ENCODE data around the gene SLC66A2. TPM values are rescaled to one million over a fixed set of nuclear protein-coding genes. Genes with fewer than 3 reads are reported as not detected.
"Not testable (repeated sequence)": the region's sequence is repeated elsewhere in the genome, so short reads cannot be mapped to it uniquely, and the experiment has no call there.

The SLC66A2 gene
- total RNA-seq, 1 experiment from 2014 or later = 21.7 TPM

DNA sequence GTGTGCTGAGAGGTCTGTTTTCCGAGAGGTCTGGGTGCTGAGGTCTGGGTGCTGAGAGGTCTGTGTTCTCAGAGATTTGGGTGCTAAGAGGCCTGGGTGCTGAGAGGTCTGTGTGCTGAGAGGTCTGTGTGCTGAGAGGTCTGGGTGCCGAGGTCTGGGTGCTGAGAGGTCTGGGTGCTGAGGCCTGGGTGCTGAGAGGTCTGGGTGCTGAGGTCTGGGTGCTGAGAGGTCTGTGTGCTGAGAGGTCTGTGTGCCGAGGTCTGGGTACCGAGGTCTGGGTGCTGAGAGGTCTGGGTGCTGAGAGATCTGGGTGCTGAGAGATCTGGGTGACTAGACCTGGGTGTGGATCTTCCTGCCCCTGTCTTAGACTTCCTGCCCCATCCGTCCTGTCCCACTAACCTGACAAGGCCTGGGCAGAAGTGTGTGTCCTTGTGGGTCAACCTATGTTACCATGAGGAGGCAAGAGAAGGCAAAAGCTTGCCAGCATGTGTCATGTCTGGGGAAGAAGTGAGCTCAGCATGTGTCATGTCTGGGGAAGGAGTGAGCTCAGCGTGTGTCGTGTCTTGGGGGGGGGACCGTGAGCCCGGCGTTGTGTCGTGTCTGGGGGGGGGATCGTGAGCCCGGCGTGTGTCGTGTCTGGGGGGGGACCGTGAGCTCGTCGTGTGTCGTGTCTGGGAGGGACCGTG, 84.4 kb downstream of the SLC66A2 start:
- Mint-ChIP-seq H3K27me3 (ENCODE audit: insufficient read depth, unreplicated experiment) (peaks cover 2% of the 10 kb centered on the region), H3K4me3 (ENCODE audit: unreplicated experiment) (no peak overlapping the region), H3K36me3 (ENCODE audit: insufficient read depth, unreplicated experiment) (no peaks in the 10 kb centered on the region), H3K9me3 (ENCODE audit: unreplicated experiment) (no peaks in the 10 kb centered on the region), H3K4me1 (ENCODE audit: insufficient read depth, unreplicated experiment) (no peaks in the 10 kb centered on the region), H3K27ac (ENCODE audit: low read depth, unreplicated experiment) (no peak overlapping the region)
- intact Hi-C loops (cut with micrococcal nuclease) = no loop called here
- peak; percentile 22 for DNase-seq (ENCODE audit: unreplicated experiment)
- ChIA-PET CTCF (no interaction called here), POLR2A (no interaction called here)
- BruUV-seq (replicated peaks) = no TSS peak
- TF ChIP-seq, protein P1, sequence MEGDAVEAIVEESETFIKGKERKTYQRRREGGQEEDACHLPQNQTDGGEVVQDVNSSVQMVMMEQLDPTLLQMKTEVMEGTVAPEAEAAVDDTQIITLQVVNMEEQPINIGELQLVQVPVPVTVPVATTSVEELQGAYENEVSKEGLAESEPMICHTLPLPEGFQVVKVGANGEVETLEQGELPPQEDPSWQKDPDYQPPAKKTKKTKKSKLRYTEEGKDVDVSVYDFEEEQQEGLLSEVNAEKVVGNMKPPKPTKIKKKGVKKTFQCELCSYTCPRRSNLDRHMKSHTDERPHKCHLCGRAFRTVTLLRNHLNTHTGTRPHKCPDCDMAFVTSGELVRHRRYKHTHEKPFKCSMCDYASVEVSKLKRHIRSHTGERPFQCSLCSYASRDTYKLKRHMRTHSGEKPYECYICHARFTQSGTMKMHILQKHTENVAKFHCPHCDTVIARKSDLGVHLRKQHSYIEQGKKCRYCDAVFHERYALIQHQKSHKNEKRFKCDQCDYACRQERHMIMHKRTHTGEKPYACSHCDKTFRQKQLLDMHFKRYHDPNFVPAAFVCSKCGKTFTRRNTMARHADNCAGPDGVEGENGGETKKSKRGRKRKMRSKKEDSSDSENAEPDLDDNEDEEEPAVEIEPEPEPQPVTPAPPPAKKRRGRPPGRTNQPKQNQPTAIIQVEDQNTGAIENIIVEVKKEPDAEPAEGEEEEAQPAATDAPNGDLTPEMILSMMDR (IDR thresholded peaks at IDR 0.05; ENCODE audit: unreplicated experiment) = no peak

DNA sequence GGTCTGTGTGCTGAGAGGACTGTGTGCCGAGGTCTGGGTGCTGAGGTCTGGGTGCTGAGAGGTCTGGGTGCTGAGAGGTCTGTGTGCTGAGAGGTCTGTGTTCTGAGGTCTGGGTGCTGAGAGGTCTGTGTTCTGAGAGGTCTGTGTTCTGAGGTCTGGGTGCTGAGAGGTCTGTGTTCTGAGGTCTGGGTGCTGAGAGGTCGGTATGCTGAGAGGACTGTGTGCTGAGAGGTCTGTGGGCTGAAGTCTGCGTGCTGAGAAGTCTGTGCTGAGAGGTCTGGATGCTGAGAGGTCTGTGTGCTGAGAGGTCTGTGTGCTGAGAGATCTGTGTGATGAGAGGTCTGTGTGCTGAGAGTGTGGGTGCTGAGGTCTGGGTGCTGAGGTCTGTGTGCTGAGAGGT, 85.5 kb downstream of the SLC66A2 start:
- H3K36me3 Mint-ChIP-seq (ENCODE audit: insufficient read depth, unreplicated experiment); DNase-seq (ENCODE audit: unreplicated experiment); intact Hi-C loops (cut with micrococcal nuclease); POLR2A ChIA-PET; H3K9me3 Mint-ChIP-seq (ENCODE audit: unreplicated experiment); BruUV-seq (replicated peaks); H3K4me1 Mint-ChIP-seq (ENCODE audit: insufficient read depth, unreplicated experiment); H3K27ac Mint-ChIP-seq (ENCODE audit: low read depth, unreplicated experiment); H3K4me3 Mint-ChIP-seq (ENCODE audit: unreplicated experiment); CTCF ChIA-PET: not testable (repeated sequence)
- H3K27me3 Mint-ChIP-seq (ENCODE audit: insufficient read depth, unreplicated experiment) = peaks cover 13% of the 10 kb centered on the region

DNA sequence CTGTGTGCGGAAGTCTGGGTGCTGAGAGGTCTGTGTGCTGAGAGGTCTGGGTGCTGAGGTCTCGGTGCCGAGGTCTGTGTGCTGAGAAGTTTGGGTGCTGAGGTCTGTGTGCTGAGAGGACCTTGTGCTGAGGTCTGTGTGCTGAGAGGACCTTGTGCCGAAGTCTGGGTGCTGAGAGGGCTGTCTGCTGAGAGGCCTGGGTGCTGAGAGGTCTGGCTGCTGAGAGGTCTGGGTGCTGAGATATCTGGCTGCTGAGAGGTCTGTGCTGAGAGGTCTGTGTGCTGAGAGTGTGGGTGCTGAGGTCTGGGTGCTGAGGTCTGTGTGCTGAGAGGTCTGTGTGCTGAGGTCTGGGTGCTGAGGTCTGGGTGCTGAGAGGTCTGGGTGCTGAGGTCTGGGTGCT, 86.5 kb downstream of the SLC66A2 start:
- H3K4me1 Mint-ChIP-seq (ENCODE audit: insufficient read depth, unreplicated experiment); H3K36me3 Mint-ChIP-seq (ENCODE audit: insufficient read depth, unreplicated experiment); DNase-seq (ENCODE audit: unreplicated experiment); H3K27ac Mint-ChIP-seq (ENCODE audit: low read depth, unreplicated experiment); H3K4me3 Mint-ChIP-seq (ENCODE audit: unreplicated experiment); POLR2A ChIA-PET; CTCF ChIA-PET; BruUV-seq (replicated peaks); intact Hi-C loops (cut with micrococcal nuclease); H3K9me3 Mint-ChIP-seq (ENCODE audit: unreplicated experiment): not testable (repeated sequence)
- H3K27me3 Mint-ChIP-seq (ENCODE audit: insufficient read depth, unreplicated experiment) = peaks cover 17% of the 10 kb centered on the region

DNA sequence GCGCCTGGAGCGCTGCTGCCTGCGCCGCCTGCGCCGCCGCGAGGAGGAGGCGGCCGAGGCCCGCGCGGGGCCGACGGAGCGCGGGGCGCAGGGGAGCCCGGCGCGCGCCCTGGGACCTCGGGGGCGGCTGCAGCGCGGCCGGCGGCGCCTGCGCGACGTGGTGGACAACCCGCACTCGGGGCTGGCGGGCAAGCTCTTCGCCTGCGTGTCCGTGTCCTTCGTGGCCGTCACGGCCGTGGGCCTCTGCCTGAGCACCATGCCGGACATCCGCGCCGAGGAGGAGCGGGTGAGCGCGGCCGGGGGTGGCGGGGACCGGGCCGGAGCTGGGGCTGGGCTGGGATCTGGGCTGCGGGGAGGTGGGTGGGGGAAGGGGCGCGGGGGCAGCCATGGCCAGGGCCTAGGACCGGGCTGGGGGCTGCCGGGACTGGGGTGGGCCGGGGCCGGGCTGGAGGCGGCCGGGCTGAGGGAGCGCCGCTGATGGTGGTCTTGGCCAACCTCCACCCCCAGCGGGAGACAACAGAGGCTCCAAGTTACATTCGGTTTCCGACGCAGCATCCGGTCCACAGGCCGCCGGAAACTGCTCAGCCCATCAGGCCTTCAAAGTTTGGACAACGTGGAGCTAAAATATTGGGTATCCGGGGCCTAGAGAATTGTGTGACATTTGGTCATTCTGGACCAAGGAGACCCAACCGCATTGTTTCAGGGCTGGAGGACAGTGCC, 87.3 kb downstream of the SLC66A2 start:
- POLR2A ChIA-PET = no interaction called here
- H3K36me3 Mint-ChIP-seq (ENCODE audit: insufficient read depth, unreplicated experiment) = no peaks in the 10 kb centered on the region
- peaks cover 25% of the 10 kb centered on the region for H3K27me3 Mint-ChIP-seq (ENCODE audit: insufficient read depth, unreplicated experiment)
- H3K27ac Mint-ChIP-seq (ENCODE audit: low read depth, unreplicated experiment) = no peak overlapping the region
- H3K4me1 Mint-ChIP-seq (ENCODE audit: insufficient read depth, unreplicated experiment) = no peaks in the 10 kb centered on the region
- no TSS peak for BruUV-seq (replicated peaks)
- H3K4me3 Mint-ChIP-seq (ENCODE audit: unreplicated experiment) = no peak overlapping the region
- no peak for DNase-seq (ENCODE audit: unreplicated experiment)
- H3K9me3 Mint-ChIP-seq (ENCODE audit: unreplicated experiment) = no peaks in the 10 kb centered on the region
- intact Hi-C loops (cut with micrococcal nuclease) = no loop called here
- CTCF ChIA-PET = no interaction called here
- TF ChIP-seq, protein P1 (IDR thresholded peaks at IDR 0.05; ENCODE audit: unreplicated experiment) = no peak

DNA sequence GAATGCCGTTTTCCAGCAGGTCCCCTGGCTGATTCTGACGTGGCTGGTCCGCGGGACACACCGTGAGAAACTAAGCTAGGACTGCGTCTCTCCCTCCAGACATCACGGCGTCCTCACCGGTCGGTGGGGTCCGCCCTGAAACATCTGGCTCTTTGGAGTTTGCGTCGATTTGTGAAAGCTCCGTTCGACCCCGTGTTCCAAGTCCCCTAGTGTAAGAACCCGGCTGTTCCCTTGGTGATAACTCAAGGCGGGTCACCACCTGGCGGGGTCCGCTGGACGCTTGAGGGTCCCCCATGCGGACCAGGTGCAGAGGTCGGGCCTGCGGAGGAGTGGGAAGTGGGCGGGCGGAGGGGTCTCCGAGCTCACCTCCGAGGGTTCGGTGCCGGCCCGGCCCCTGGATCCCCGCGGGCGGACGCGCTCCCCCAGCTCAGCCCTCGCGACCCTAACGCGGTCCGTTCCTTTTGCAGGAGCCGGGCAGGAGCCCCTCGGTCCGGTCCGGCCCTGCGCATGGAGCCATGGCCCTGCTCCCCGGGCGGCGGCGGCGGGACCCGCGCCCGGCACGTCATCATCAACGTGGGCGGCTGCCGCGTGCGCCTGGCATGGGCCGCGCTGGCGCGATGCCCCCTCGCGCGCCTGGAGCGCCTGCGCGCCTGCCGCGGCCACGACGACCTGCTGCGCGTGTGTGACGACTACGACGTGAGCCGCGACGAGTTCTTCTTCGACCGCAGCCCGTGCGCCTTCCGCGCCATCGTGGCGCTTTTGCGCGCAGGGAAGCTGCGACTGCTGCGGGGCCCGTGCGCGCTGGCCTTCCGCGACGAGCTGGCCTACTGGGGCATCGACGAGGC, 88.1 kb downstream of the SLC66A2 start:
- BruUV-seq (replicated peaks) = no TSS peak
- intact Hi-C loops (cut with micrococcal nuclease) = no loop called here
- Mint-ChIP-seq H3K27ac (ENCODE audit: low read depth, unreplicated experiment) (no peak overlapping the region), H3K4me1 (ENCODE audit: insufficient read depth, unreplicated experiment) (no peaks in the 10 kb centered on the region), H3K27me3 (ENCODE audit: insufficient read depth, unreplicated experiment) (peaks cover 33% of the 10 kb centered on the region), H3K36me3 (ENCODE audit: insufficient read depth, unreplicated experiment) (no peaks in the 10 kb centered on the region), H3K4me3 (ENCODE audit: unreplicated experiment) (no peak overlapping the region), H3K9me3 (ENCODE audit: unreplicated experiment) (no peaks in the 10 kb centered on the region)
- POLR2A ChIA-PET = no interaction called here
- DNase-seq (ENCODE audit: unreplicated experiment) = no peak
- TF ChIP-seq, protein P1 (IDR thresholded peaks at IDR 0.05; ENCODE audit: unreplicated experiment) = no peak
- CTCF ChIA-PET = no interaction called here
